GM18868 (cell line): ENCODE data around the gene BUD31.
"Not testable (repeated sequence)": the region's sequence is repeated elsewhere in the genome, so short reads cannot be mapped to it uniquely, and the experiment has no call there.

Experiments
- ATAC-seq: cut with Tn5 transposase; IDR thresholded peaks from one replicate; pipeline ENCODE4 v1.9.1; 2021; ENCODE audit warnings: mild to moderate bottlenecking, moderate library complexity; ENCODE audit not compliant: unreplicated experiment

Gene BUD31

DNA sequence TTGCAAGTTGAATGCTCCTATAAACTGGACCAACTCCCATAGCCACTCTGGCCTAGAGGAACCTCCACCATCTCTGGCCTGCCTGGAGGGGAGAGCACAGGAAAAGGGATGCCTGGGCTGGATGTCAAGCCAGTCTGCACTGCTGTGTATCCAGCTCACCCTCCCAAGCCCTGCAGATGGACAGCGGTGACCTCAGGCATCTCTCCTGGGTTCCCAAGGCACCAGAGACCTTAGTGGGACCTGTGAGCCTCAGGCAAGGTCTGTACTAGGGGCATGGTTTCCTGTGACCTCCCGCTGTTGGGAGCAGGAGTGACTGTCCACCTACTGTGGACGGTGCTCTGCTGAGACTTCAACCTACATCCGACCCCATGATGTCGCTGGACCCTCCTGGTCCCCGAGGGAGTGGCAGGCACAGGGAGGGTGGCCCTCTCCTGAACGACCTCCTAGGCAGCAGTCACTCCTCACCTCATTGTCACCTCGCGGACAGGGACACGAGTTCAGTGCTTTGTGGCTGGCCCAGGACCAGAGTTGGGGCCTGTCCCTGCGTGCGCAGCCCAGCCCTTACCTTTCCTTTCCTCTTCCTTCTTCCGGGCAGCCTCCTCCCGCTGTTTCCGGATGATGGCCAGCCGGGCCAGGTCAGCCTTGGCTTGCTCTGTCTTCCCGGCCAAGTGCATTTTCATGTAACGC lies 11.3 kb upstream of the BUD31 start:
- ATAC-seq = no peak

DNA sequence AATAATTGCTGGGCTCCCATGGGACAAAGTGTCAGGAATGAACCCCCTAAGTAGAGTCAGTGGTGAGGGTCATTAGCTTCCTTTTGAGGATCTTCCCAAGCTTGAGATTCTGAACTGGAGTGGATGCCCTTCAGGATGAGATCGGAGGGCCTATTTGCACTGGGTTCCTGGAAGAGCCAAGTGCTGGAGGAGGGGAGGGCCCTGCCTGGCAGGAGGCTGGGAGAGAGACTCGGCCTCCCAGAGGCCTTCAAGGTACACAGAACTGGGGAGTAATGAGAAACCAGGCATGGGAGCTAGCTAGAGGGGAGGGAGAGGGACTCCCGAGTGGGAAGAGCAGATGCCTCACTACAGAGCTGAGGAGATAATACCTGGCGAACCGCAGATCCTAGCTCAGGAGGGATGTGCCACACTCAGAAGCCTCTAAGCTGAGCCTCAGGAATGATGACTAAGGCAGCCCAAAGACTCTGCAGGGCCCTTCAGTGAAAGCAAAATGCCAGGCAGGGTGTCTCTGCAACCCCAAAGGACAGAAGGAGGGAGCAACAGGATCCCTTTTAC lies 9.8 kb upstream of the BUD31 start:
- no peak for ATAC-seq

DNA sequence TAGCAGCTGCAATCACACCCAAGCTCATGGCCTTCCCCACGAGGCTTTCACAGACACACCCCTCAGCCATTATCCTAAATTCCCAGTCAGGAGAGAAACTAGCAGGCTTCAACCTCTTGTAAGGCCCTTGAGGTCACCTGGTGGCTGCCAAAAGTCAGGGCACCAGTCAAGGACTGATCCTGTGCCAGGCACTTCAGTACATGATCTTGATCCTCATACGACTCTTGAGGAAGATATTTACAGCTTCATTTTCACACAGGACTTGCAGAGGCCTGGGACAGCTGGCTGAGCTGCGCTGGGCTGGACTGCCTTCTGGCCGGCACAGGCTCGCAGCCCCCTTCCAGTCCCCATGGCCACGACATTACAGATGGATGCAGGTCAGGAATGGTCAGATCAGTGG lies 9.2 kb upstream of the BUD31 start:
- ATAC-seq = no peak

DNA sequence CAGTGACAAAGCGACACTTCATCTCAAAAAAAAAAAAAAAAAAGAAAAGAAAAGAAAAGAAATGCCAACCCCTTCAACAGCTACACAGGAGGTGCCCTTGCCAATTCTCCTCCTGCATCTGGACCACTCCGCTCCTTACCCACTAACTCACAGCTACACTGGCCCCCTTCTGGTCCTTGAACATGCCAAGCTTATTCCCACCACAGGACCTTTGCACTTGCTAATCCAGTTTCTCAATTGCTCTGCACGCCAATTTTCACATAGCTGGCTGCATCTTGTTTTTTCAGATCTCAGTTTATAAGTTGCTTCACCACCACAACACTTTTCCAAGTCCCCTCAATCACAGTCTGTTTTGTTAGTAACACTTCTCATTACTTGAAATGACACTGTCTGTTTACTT lies 5.9 kb upstream of the BUD31 start:
- no peak for ATAC-seq

DNA sequence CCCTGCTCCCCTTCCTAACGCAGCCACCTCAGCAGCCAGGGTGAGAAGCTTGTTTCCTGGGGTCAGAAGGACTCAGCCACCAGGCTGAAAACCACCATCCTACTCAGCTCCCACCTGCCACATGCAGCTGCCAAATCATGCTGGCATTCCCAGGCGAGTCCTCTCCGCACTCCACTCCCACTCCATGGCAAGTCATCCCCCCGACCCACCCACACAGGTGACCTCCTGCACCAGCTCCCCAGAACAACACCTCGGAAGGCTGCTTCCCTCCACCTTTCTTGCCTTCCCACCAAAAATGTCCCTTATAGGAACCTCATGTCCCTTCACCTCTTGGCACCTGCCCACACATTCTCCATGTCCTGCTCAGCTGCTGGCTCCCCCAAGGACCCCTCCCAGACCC lies 5.0 kb upstream of the BUD31 start:
- ATAC-seq = no peak

DNA sequence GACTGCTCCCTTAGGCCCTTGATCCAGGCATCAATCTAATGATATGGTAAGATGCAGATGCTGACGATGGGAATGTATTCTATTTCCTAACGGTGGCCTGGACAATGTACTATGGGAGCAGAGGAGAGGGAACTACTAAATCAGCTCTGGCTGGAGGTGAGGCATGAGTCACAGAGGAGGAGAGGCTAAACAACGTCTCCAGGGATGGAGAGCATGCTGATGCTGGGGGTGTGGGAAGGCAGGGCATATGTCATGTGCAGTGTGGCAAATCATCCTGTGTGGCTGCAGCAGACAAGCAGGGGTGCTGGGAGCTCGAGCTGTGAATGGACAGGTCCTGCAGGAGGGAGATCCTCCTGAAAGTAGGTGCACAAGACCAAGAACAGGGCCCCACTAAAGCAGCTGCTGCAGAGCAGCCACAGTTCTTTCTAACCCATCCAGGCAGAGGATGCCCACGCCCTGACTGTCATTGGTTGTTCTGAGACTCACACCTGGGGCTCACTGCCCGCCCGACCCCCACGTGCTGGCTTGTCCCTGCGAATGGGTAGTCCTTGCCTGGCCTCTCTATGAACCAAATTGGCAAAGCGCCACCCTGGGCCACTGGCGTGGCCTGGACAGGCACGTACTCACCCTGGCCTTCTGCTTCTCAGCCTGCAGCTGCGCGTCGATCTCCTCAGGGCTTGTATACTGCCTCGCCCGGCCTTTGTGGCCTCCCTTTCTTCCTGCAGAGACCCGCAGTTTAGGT lies 4.4 kb upstream of the BUD31 start:
- no peak for ATAC-seq

DNA sequence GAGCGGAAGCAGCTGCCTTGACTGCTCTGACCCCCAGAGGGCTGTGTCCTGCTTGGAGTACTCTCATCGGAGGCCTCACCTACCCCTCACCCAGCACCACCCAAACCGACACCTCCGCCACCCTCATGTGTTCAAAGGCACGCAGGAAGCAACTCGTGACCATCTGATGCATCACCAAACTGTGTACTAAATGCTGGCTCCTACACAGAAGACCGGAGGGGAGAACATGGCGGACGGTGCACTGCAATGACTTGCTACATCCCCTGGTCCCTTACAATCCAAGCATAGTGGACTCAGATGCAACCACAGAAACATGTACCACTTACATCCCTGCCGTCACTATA lies 3.8 kb upstream of the BUD31 start:
- no peak for ATAC-seq

DNA sequence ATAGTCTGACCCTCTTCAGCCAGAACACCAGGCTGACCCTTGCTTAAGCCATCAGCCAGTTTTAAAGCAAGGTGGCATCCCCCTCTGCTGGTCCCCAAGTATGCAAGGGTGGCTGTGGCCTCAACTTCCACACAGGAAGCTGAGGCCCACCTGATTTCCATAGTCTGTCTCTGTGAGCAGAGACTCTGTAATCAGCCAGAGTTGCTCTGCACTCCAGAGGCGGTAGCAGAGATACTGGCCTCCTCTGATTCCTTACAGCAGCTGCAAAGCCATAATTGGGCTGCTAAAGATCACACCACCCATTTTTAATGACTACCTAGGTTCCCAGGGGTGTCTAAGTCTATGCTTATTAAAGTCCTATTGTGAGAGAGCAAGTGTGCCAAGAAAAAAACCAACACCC lies 2.2 kb upstream of the BUD31 start:
- no peak for ATAC-seq

DNA sequence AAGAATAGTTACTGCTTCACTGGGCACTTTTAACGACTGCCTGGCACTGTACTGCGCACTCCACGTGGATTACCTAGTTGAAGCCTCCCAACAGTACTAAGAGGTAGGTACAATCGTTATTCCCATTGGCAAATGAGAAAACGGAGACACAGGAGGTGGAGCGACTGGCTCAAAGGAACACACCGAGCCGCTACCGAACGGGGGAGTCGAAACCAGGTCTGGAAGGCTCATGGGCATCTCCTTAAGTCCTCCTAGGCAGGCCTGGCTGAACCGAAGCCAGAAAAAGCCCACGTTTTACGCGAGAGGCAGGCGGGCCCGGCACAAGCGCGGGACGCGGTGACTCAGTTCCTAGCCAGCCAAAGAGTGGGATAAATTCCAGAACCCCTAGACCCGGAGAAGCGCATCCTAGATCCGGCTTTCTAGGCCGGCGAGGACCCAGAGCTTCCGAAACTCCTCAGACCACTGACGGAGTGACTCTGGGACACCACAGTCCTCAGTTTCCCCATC lies 844 bp upstream of the BUD31 start:
- ATAC-seq = no peak

DNA sequence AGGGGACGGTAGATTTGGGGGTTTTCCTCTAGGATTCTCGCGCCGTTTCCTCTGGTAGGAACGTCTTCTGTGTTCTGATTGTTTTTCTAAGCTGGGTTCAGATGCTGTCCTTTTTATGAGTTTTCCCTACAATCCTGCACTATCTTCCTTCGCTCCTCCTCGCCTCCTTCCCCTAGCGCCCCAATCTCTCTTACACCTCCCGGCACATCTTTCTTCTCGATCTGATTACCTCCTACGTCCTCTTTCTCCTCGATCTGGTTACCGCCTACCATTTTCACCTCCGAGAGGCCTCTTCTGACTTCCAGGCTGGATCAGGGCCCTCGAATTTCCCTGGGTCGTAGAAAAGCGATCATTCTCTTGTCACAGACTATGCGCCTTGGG lies 413 bp downstream of the BUD31 start:
- ATAC-seq = no peak

DNA sequence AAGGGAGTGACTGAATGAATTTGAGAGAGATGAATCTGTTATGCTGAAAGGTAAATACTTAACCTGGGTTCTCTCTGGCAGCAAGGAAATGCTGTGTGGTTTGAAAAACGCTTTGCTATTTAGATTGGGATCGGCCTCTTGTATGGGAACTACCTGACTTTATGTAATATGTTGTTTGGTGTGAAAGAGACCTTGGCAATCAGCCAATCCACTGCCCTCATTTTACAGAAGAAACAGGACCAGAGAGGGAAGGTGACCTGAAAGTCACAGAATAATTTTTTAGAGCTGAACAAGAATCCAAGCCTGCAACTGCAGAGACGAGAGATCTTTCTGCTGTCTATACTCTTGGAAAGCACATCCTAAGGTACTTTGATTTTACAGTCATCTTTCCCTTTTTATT lies 1.0 kb downstream of the BUD31 start:
- no peak for ATAC-seq

DNA sequence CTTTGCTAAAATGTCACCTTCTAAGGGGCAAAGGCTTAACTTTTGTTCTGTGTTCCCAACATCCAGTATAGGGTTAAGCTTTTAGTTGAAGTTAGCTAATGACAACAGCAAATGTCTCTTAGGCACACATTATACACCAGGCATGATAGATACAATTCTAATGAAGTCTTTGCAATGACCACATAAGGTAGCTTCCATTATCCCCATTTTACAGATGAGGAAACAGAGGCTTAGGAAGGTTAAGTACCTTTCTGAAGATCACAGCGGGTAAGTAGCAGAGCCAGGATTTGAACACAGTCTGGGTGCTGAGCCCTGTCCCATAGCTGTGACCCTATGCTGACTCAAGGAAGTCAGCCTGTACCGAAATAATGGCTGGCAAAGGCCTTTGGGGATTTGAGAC lies 1.9 kb downstream of the BUD31 start:
- no peak for ATAC-seq

DNA sequence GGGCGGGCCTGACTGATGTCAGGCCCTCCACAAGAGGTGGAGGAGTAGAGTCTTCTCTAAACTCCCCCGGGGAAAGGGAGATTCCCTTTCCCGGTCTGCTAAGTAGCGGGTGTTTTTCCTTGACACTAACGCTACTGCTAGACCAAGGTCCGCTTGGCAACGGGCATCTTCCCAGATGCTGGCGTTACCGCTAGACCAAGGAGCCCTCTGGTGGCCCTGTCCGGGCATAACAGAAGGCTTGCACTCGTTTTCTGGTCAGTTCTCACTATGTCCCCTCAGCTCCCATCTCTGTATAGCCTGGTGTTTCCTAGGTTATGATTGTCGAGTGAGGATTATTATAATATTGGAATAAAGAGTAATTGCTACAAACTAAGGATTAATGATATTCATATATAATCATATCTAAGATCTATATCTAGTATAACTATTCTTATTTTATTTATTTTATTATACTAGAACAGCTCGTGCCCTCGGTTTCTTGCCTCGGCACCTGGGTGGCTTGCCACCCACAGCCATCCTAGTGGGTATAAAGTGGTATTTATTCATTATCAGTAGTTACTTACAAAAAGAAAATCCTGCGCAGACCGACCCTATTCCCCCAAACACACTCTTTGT lies 6.9 kb downstream of the BUD31 start:
- not testable (repeated sequence) for ATAC-seq

DNA sequence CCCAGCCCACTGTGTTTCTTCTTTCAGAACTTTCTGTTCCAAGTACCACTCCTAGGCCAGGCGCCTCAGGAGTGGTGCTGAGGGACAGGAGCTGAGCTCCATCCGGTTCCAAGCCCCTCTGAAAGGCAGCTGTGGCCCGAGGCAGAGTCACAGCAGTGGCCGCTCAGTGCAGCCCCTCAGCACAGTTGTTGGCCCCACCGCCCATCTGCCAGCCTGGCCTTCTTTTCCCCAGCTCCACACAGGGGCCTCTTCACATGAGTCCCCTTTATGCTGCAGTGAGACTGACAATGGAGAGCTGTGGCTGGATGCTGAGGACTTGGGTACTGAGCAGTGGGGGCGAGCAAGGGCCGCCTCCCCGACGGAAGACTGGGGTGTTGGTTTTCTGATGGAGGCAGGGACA lies 9.5 kb downstream of the BUD31 start:
- no peak for ATAC-seq

DNA sequence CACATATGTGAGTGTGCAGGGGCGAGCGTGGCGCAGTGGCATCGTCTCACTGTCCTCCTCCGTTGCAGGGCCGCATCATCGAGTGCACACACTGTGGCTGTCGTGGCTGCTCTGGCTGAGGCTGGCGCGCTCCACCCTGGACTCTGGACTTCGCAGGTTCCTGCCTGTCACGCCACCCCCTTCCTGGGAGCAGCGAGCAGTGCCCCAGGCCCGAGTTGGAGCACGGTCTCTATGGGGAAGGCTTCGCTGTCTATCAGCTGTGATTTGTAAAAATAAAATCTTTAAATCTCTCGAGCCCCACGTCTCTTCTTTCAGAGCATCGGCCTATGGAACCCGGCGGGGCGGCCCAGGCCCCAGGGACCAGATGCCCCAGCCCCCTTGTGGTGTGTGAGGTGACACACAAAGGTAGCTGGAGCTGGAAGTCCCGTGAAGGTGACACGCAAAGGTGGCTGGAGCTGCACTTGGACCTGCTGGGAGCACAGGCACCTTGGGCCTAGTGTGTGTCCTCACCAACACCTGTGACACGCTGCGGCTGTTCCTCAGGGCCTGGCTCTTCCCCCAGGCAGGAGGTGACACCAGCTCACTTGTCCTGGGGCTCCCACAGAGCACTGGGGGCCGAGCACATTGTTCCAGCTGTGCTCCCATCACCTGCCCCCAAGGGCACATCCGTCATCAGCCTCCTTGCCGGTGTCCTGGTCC lies 10.7 kb downstream of the BUD31 start:
- no peak for ATAC-seq

DNA sequence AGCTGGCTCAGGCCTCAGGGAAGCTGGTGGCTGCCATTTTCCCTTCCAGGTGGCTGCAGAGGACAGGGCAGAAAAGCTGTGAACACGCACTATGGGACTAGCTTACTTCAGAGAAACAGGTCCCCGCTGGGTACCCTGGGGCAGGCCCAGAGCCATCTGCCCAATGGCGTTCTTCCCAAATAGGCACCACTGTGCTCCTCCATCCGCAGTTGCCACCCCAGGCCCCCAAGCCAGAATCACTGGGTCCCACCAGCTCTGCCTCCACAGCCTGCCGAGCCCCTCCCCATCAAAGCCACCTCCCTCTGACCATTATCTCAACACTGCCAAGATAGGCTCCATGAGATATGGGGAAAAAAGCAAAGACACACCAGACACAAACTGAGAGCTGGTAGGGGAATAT lies 11.4 kb downstream of the BUD31 start:
- ATAC-seq = no peak

DNA sequence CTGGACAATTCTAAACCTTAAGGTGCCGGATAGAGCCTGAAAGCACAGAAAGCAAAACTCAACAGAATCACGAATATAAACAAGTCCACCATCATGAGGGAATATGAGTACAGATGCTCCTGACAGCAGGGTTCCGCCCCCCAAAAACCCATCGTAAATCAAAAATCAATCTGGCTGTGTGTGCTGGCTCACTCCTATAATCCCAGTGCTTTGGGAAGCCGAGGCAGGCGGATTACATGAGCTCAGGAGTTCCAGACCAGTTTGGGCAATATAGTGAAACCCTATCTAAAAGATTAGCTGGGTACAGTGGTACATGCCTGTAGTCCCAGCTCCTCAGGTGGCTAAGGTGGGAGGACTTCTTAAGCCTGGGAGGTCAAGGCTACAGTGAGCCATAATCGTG lies 12.2 kb downstream of the BUD31 start:
- no peak for ATAC-seq

DNA sequence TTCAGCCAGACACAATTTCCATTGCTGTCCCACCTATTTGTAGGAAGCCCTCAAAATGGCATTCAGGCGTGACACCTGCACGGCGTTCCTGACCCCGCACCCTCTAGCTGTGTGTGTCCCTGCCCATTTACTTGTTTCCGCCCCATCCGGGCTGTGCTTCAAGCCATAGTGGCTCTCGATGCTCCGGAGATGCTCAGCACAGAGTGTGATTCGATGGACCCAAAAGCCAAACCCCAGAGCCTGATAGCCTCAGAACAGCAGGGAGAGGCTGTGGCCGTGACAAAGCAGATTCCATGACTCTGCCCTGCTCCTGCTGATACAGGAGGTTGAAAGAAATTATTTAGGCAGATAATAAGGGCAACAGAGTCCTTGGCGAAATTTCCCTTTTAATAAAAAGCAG lies 13.4 kb downstream of the BUD31 start:
- ATAC-seq = no peak

DNA sequence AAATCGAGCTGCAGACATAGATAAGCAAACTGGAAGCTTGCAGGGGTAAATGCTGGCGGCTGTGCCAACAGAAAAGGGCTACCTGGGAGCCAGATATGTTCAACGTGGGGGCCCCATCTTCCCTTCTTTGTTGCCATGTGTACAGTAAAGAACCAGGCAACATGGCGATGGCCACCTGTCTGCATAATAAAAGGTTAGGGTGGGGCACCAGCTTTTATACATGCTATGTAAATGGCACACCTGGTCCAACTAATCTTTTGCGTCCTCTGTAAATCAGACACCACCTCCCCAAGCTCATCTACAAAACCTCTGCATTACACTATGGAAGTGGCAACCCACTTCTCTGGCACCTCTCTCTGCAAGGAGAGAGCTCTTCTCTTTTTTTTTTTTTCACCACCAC lies 13.9 kb downstream of the BUD31 start:
- ATAC-seq = no peak

DNA sequence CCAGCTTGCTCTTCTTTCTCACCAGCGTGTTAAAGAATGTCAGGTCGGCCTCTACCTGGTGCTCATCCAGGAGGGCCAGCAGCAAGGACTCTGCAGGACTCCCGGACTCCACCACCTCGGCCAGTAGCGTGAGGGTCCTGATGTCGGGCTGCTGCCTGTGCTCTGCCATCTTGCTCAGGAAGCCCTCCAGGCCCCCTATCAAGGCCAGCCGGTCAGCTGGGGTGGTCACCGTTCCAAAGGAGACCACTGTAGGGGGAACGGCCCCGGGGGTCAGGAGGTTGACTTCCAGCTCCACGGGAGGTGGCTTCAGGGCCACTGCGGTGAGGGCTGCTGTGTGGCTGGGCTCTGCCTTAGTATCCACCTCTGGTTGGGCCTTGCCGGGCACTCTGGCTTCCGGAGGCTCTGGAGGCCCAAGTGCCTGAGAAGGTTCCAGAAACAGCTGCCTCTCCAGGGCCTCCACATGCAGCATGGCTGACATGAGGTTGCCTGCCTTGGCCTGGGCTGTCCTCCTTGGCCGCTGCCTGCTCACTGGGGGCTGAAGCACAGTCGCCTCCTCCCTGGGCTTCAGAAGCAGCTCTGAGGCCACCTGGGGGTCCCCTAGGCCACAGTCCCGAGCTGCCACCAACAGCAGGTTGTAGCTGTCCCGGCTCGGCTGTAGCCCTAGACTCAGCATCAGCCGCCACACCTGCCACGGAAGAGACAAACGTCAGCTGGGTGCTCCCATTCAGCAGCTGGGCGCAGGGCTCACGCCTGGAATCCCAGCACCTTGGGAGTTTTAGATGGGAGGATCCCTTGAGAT lies 16.4 kb downstream of the BUD31 start:
- no peak for ATAC-seq
